MCF 10A (cell line): ENCODE results near the gene TCERG1L. TPM values are rescaled to one million over a fixed set of nuclear protein-coding genes. Genes with fewer than 3 reads are reported as not detected.

Source experiments
- BruUV-seq: library from RNA; stranded (reverse); fragments of 400-500 nt; replicated peaks from 2 replicates; lab custom pipeline; 2021; lab: Mats Ljungman, UMichigan
- CTCF ChIA-PET: fragments of 300-600 bp; sonication (Branson Sonifier 250); formaldehyde crosslinking; extraction: SDS; loops from one replicate; lab custom pipeline; 2021; ENCODE audit warnings: antibody characterized with exemption, inconsistent platforms; lab: Yijun Ruan, JAX
- POLR2A ChIA-PET: fragments of 300-600, 350-650 bp; sonication (Branson Sonifier 250); formaldehyde crosslinking; extraction: SDS; loops from one replicate; lab custom pipeline; 2020; ENCODE audit warnings: antibody characterized with exemption, inconsistent platforms; lab: Yijun Ruan, JAX
- DNase-seq: peaks from one replicate; pipeline ENCODE4 v3.0.0-alpha.2; 2018; ENCODE audit not compliant: unreplicated experiment
- H3K27ac Mint-ChIP-seq: one replicate; pipeline ENCODE4 v1.8.0; 2022; ENCODE audit warnings: mild to moderate bottlenecking, low read depth, mixed read lengths; ENCODE audit not compliant: unreplicated experiment
- H3K27me3 Mint-ChIP-seq: one replicate; pipeline ENCODE4 v1.8.0; 2022; ENCODE audit warnings: mixed read lengths; ENCODE audit not compliant: insufficient read depth, unreplicated experiment
- H3K36me3 Mint-ChIP-seq: one replicate; pipeline ENCODE4 v1.8.0; 2022; ENCODE audit warnings: mild to moderate bottlenecking, moderate library complexity, mixed read lengths; ENCODE audit not compliant: insufficient read depth, unreplicated experiment
- H3K4me1 Mint-ChIP-seq: one replicate; pipeline ENCODE4 v1.8.0; 2022; ENCODE audit warnings: mixed read lengths; ENCODE audit not compliant: insufficient read depth, unreplicated experiment
- H3K4me3 Mint-ChIP-seq: one replicate; pipeline ENCODE4 v1.8.0; 2022; ENCODE audit warnings: mild to moderate bottlenecking, moderate library complexity, mixed read lengths; ENCODE audit not compliant: unreplicated experiment
- H3K9me3 Mint-ChIP-seq: one replicate; pipeline ENCODE4 v1.8.0; 2022; ENCODE audit warnings: mixed read lengths; ENCODE audit not compliant: unreplicated experiment
- CTCF ChIP-seq: fragments of 200-600 bp; IDR thresholded peaks from one replicate; pipeline ENCODE4 v1.8.0; 2022; ENCODE audit warnings: antibody characterized with exemption, mild to moderate bottlenecking; ENCODE audit not compliant: unreplicated experiment
- intact Hi-C: fragments of 100-400 bp; cut with micrococcal nuclease; formaldehyde crosslinking; loops from 2 replicates; pipeline ENCODE4 v1.14.1; 2022
- total RNA-seq: library from RNA; stranded (reverse); gene quantifications from 2 replicates; pipeline ENCODE4 v1.2.3, GENCODE V29; 2022

TCERG1L gene
- total RNA-seq, 1 experiment from 2014 or later: not detected

DNA sequence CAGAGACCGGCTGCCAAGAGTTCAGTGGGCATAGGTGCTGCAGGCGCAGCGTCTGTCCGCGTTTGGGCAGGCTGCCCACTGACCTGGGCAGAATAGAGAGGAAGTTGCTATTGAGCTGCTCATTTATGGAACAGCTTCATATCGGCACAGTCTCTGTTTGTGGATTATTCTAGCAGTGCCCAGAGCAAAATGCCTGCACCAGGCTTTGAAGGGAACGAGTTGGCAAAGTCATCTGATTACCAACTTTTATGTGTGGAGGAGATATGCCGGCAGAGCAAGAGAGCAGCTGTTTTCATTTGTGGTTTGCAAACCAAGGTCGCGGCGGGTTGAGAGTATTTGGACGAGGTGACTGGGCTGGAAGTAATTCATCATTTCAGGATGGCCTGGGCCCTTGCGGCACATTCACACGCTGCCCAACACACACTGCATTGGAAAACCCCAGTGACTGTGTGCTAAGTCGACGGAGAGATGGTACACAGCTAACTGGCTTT, 228.5 kb downstream of the TCERG1L start:
- Mint-ChIP-seq H3K4me1 (no peaks in the 10 kb centered on the region), H3K4me3 (no peak overlapping the region), H3K27ac (no peak overlapping the region), H3K9me3 (peaks cover 7% of the 10 kb centered on the region), H3K27me3 (peaks cover 11% of the 10 kb centered on the region), H3K36me3 (no peaks in the 10 kb centered on the region)
- CTCF ChIA-PET: interaction anchor here (0.6 to 1.0 kb wide), 2 partner anchors 12 to 836 kb away, joined by 3 read pairs; no protein-coding TSS in a partner anchor
- no peak for DNase-seq
- no TSS peak for BruUV-seq
- intact Hi-C loops: no loop called here
- TF ChIP-seq CTCF: no peak
- POLR2A ChIA-PET: no interaction called here

DNA sequence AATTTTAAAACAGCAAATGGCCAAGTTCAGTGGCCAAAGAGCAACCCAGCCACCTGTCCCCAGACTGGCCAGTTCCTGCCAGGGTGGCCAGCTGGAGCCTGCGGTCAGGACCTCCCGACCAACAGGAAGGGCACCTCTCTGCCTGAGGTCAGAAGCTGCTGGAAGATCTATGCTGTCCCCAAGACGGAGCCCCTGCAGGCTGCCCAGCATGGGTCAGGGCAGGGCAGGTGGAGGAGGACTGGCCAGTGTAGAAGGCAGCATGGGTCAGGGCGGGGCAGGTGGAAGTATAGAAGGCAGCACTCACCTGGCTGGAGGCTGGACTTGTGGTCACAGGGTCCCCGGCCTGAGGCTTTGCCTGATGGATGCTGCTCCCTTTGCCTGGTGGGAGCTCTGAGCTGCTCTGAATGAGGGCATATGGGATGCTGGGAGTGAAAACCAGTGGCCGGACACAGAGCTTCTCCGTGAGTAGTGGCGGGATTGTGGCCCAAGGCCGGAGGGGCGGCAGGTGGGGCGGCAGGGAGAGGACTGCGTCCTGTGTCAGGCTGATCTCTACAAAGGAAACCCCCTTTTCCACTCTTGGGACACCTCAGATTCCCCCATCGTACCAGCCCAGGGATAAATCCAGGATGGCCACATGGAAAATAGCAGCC, 229.2 kb downstream of the TCERG1L start:
- H3K4me1 Mint-ChIP-seq: no peaks in the 10 kb centered on the region

DNA sequence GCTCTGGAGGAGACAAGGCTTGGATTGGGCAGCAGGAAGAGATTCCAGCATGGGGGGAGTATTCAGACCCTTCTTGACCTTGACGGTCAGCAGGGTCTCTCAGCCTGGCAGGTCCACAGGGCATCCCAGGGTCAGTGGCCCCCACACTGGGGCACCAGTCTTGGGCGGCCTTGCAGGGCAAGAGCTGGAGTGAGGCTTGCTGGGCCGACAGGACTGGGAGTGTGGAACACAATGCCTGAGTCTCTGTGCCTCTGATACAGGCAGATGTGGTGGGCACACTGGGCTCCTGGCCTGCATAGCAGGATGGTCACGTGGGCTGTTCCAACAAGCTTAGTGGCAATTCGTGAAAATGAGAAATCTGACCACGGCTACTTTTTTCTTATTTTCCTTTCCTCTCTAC, 229.7 kb downstream of the TCERG1L start:
- Mint-ChIP-seq H3K4me3 (no peak overlapping the region), H3K36me3 (no peaks in the 10 kb centered on the region), H3K9me3 (peaks cover 7% of the 10 kb centered on the region), H3K27ac (no peak overlapping the region), H3K4me1 (no peaks in the 10 kb centered on the region), H3K27me3 (peaks cover 11% of the 10 kb centered on the region)
- intact Hi-C loops: no loop called here
- no peak for TF ChIP-seq CTCF
- BruUV-seq: no TSS peak
- CTCF ChIA-PET: no interaction called here
- no peak for DNase-seq
- POLR2A ChIA-PET: interaction anchor here (0.7 kb wide), 1 partner anchor 13 kb away, joined by 3 read pairs; no protein-coding TSS in a partner anchor

More for the DNA sequence above, 229.2 kb downstream of the TCERG1L start:
- DNase-seq: no peak
- no peak for TF ChIP-seq CTCF
- peaks cover 11% of the 10 kb centered on the region for H3K27me3 Mint-ChIP-seq
- ChIA-PET POLR2A (interaction anchor here (0.7 kb wide), 1 partner anchor 13 kb away, joined by 3 read pairs; no protein-coding TSS in a partner anchor), CTCF (interaction anchor here (0.6 to 1.0 kb wide), 2 partner anchors 13 to 835 kb away, joined by 3 read pairs; no protein-coding TSS in a partner anchor)
- H3K4me3 Mint-ChIP-seq: no peak overlapping the region
- H3K36me3 Mint-ChIP-seq: no peaks in the 10 kb centered on the region
- no peak overlapping the region for H3K27ac Mint-ChIP-seq
- intact Hi-C loops: no loop called here
- no TSS peak for BruUV-seq
- H3K9me3 Mint-ChIP-seq: peaks cover 7% of the 10 kb centered on the region

- Mint-ChIP-seq H3K4me1 (no peaks in the 10 kb centered on the region), H3K9me3 (peaks cover 7% of the 10 kb centered on the region), H3K27me3 (peaks cover 11% of the 10 kb centered on the region), H3K36me3 (no peaks in the 10 kb centered on the region), H3K4me3 (no peak overlapping the region), H3K27ac (no peak overlapping the region)
- intact Hi-C loops: no loop called here
- ChIA-PET POLR2A (interaction anchor here (0.7 kb wide), 1 partner anchor 14 kb away, joined by 3 read pairs; no protein-coding TSS in a partner anchor), CTCF (no interaction called here)
- TF ChIP-seq CTCF: no peak
- BruUV-seq: no TSS peak
- DNase-seq: no peak
These were observed 230.1 kb downstream of the TCERG1L start for GRCh38 chr10:131081376-131081775.
